ENCODE data around the gene PTPN21.

PTPN21 gene

DNA sequence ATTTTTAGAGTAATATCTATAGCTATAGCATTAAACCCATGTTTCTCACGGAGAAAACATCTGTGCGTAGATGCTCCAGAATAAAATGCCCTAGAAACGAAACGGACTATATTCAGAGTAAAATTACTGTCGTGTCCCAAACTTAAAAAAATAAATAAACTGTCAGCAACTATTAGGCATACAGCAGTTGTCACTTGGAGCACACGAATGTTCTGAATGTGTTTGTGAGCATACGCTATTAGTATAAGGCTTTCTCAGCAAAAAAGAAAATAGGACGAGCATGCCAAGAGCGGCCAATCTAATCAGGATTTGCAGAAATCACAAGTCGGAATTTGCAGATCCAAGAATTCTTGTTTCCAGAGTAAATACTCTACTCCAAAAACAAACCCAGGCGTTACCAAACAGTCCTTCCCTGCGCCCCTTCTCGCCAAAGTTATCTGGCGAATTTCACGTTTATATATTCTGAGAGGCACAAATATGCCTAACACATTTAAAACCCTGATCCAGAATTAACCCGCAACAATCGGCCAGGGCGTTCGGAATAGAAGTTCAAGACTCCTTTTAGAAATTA lies 836 bp downstream of the PTPN21 start:
- FAIRE-seq (no peak), DNase-seq (ENCODE audit: insufficient read length, low spot score) (no peak)
- TF ChIP-seq PAX5 (IDR thresholded peaks at IDR 0.05; ENCODE audit: insufficient read depth, low read length, severe bottlenecking) (no peak), POU2F2 (IDR thresholded peaks at IDR 0.05; ENCODE audit: low read depth, low read length) (no peak), SPI1 (IDR thresholded peaks at IDR 0.05; ENCODE audit: low read depth, low read length) (no peak), POLR2A (IDR thresholded peaks at IDR 0.05; ENCODE audit: low read depth, low read length) (no peak), POLR2AphosphoS5 (IDR thresholded peaks at IDR 0.05; ENCODE audit: low read depth, low read length) (no peak), TAF1 (IDR thresholded peaks at IDR 0.05; ENCODE audit: low read depth, low read length) (no peak)

DNA sequence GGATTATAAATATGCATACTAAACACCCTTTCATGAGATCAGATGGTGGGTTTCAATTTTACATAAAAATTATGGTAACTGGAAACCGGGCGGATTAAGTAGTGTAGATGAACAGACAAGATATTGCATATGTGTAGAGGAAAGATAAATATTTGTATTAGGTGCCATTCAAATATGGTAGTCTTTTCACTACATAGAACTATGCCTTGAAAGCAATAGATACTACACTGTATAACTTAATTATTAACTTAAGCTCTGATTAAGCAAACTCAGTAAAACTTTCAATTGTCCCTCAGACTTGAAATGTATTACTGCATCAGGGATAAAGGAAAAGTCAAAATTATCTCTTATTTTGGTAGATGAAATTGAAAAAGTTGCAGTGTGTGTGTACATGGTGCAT lies 1.9 kb downstream of the PTPN21 start:
- TF ChIP-seq TAF1 (IDR thresholded peaks at IDR 0.05; ENCODE audit: low read depth, low read length) (no peak), POLR2A (IDR thresholded peaks at IDR 0.05; ENCODE audit: low read depth, low read length) (no peak), PAX5 (IDR thresholded peaks at IDR 0.05; ENCODE audit: insufficient read depth, low read length, severe bottlenecking) (no peak), SPI1 (IDR thresholded peaks at IDR 0.05; ENCODE audit: low read depth, low read length) (no peak), POU2F2 (IDR thresholded peaks at IDR 0.05; ENCODE audit: low read depth, low read length) (no peak), POLR2AphosphoS5 (IDR thresholded peaks at IDR 0.05; ENCODE audit: low read depth, low read length) (no peak)
- DNase-seq (ENCODE audit: insufficient read length, low spot score): no peak
- FAIRE-seq: no peak

- DNase-seq (ENCODE audit: insufficient read length, low spot score): no peak
- TF ChIP-seq SPI1 (IDR thresholded peaks at IDR 0.05; ENCODE audit: low read depth, low read length) (no peak), PAX5 (IDR thresholded peaks at IDR 0.05; ENCODE audit: insufficient read depth, low read length, severe bottlenecking) (no peak), POLR2A (IDR thresholded peaks at IDR 0.05; ENCODE audit: low read depth, low read length) (no peak), TAF1 (IDR thresholded peaks at IDR 0.05; ENCODE audit: low read depth, low read length) (no peak), POLR2AphosphoS5 (IDR thresholded peaks at IDR 0.05; ENCODE audit: low read depth, low read length) (no peak), POU2F2 (IDR thresholded peaks at IDR 0.05; ENCODE audit: low read depth, low read length) (no peak)
- FAIRE-seq: no peak
These were observed 2.8 kb downstream of the PTPN21 start for GRCh38 chr14:88551980-88552431.

GRCh38 chr14:88551094-88551870 lies 3.5 kb downstream of the PTPN21 start:
- TF ChIP-seq POU2F2 (IDR thresholded peaks at IDR 0.05; ENCODE audit: low read depth, low read length): no peak
- no peak for TF ChIP-seq TAF1 (IDR thresholded peaks at IDR 0.05; ENCODE audit: low read depth, low read length)
- TF ChIP-seq POLR2AphosphoS5 (IDR thresholded peaks at IDR 0.05; ENCODE audit: low read depth, low read length): no peak
- TF ChIP-seq PAX5 (IDR thresholded peaks at IDR 0.05; ENCODE audit: insufficient read depth, low read length, severe bottlenecking): no peak
- TF ChIP-seq SPI1 (IDR thresholded peaks at IDR 0.05; ENCODE audit: low read depth, low read length): no peak
- no peak for TF ChIP-seq POLR2A (IDR thresholded peaks at IDR 0.05; ENCODE audit: low read depth, low read length)

GRCh38 chr14:88550078-88550477 lies 4.7 kb downstream of the PTPN21 start:
- FAIRE-seq: no peak
- TF ChIP-seq PAX5 (IDR thresholded peaks at IDR 0.05; ENCODE audit: insufficient read depth, low read length, severe bottlenecking): no peak
- TF ChIP-seq TAF1 (IDR thresholded peaks at IDR 0.05; ENCODE audit: low read depth, low read length): no peak
- TF ChIP-seq POLR2AphosphoS5 (IDR thresholded peaks at IDR 0.05; ENCODE audit: low read depth, low read length): no peak
- TF ChIP-seq SPI1 (IDR thresholded peaks at IDR 0.05; ENCODE audit: low read depth, low read length): no peak
- no peak for TF ChIP-seq POLR2A (IDR thresholded peaks at IDR 0.05; ENCODE audit: low read depth, low read length)
- no peak for TF ChIP-seq POU2F2 (IDR thresholded peaks at IDR 0.05; ENCODE audit: low read depth, low read length)
- no peak for DNase-seq (ENCODE audit: insufficient read length, low spot score)

More at GRCh38 chr14:88551094-88551870, 3.5 kb downstream of the PTPN21 start:
- DNase-seq (ENCODE audit: insufficient read length, low spot score) (peak; percentile 41), FAIRE-seq (no peak)

GRCh38 chr14:88547386-88547780 lies 7.4 kb downstream of the PTPN21 start:
- no peak for DNase-seq (ENCODE audit: insufficient read length, low spot score)
- TF ChIP-seq TAF1 (IDR thresholded peaks at IDR 0.05; ENCODE audit: low read depth, low read length) (no peak), PAX5 (IDR thresholded peaks at IDR 0.05; ENCODE audit: insufficient read depth, low read length, severe bottlenecking) (no peak), POLR2A (IDR thresholded peaks at IDR 0.05; ENCODE audit: low read depth, low read length) (no peak), SPI1 (IDR thresholded peaks at IDR 0.05; ENCODE audit: low read depth, low read length) (no peak), POU2F2 (IDR thresholded peaks at IDR 0.05; ENCODE audit: low read depth, low read length) (no peak), POLR2AphosphoS5 (IDR thresholded peaks at IDR 0.05; ENCODE audit: low read depth, low read length) (no peak)
- FAIRE-seq: no peak

GRCh38 chr14:88546621-88547385 lies 8.0 kb downstream of the PTPN21 start:
- DNase-seq (ENCODE audit: insufficient read length, low spot score) (no peak), FAIRE-seq (no peak)
- no peak for TF ChIP-seq TAF1 (IDR thresholded peaks at IDR 0.05; ENCODE audit: low read depth, low read length)
- no peak for TF ChIP-seq SPI1 (IDR thresholded peaks at IDR 0.05; ENCODE audit: low read depth, low read length)
- TF ChIP-seq POLR2AphosphoS5 (IDR thresholded peaks at IDR 0.05; ENCODE audit: low read depth, low read length): no peak
- no peak for TF ChIP-seq POU2F2 (IDR thresholded peaks at IDR 0.05; ENCODE audit: low read depth, low read length)
- no peak for TF ChIP-seq POLR2A (IDR thresholded peaks at IDR 0.05; ENCODE audit: low read depth, low read length)
- no peak for TF ChIP-seq PAX5 (IDR thresholded peaks at IDR 0.05; ENCODE audit: insufficient read depth, low read length, severe bottlenecking)

DNA sequence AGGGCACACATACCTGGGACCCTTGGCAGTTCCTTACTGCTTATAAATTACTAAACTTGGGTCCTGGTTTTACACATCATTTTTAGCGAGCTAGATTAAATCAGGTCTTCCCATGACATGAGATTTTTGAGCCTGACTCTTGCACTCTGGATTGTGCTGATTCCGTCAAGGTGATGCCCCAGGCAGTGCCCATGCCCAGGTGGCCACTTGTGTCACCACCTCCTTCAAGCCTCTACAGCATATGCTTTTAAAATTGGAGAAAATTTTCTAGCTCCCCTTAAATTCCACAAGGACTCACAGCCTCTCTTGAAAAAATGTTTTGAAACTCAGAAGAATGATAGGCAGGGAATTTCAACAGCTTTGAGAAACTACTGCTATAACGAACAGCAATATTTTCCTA lies 9.6 kb downstream of the PTPN21 start:
- FAIRE-seq (no peak), DNase-seq (ENCODE audit: insufficient read length, low spot score) (no peak)
- no peak for TF ChIP-seq TAF1 (IDR thresholded peaks at IDR 0.05; ENCODE audit: low read depth, low read length)
- no peak for TF ChIP-seq SPI1 (IDR thresholded peaks at IDR 0.05; ENCODE audit: low read depth, low read length)
- TF ChIP-seq POLR2AphosphoS5 (IDR thresholded peaks at IDR 0.05; ENCODE audit: low read depth, low read length): no peak
- TF ChIP-seq POU2F2 (IDR thresholded peaks at IDR 0.05; ENCODE audit: low read depth, low read length): no peak
- TF ChIP-seq POLR2A (IDR thresholded peaks at IDR 0.05; ENCODE audit: low read depth, low read length): no peak
- TF ChIP-seq PAX5 (IDR thresholded peaks at IDR 0.05; ENCODE audit: insufficient read depth, low read length, severe bottlenecking): no peak
